GM04504 (cell line): ENCODE results near the gene POLL.
"Not testable (repeated sequence)": the region's sequence is repeated elsewhere in the genome, so short reads cannot be mapped to it uniquely, and the experiment has no call there.

Experiments
- DNase-seq: peaks from one replicate; pipeline ENCODE4 v3.0.0-alpha.2; 2012; ENCODE audit warnings: low read depth

POLL gene

DNA sequence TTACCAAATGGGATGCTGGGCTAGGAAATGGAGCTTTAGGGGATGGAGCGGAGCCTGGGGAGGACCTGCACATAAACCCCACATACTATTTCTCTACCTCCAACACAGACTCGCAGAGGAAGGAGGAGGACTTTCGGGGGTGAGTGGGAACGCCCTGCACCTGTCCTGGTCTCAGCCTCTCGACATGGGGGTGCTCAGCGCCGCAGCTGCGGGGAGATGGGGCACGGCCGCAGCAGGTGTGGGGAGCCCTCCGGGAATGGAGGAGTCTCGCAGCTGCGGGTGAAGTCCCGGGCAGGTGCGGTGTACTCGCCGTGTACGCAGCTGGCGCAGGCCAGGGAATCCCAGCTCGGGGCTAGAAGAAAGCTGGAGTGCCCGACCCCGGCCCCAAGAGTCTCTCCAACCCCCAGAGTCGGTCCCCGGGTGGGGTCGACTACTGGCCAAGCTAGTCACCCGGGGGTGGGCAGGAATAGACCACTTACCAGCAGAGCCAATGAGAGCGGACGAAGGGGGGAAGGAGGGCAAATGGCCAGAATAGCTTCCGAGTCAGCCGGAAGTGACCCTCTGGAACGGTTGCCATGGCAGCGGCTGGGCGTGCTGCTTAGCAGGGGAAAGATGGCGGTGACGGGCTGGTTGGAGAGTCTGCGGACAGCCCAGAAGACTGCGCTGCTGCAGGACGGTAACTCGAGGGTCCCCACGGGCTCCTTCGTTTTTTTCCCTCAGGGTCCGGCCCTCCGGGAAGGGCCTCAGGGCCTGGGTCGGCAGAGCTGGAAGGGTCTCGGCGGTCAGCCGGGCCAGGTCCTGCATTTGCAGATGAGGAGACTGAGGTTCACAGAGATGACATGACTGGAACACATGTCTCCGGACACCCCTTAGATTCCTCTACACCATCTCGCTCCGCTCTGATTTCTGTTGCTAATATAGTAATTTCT is at the start of gene POLL, which contains the start of gene DPCD:
Gene POLL, minus strand, starts transcription at position 533 of the 929 bp plus-strand sequence. CDS start 897 bp downstream, outside the sequence.
Gene DPCD, plus strand, starts transcription at position 597 of the 929 bp plus-strand sequence. Its CDS starts 16 bp downstream, at position 613.
- DNase-seq = peak; percentile 90

- DNase-seq = not testable (repeated sequence)
Observed at GRCh38 chr10:101633510-101633909, 45.5 kb upstream of the POLL start.

GRCh38 chr10:101631821-101632475 is 43.9 kb upstream of the POLL start:
- DNase-seq = no peak

GRCh38 chr10:101630633-101630920 is 42.5 kb upstream of the POLL start:
- no peak for DNase-seq

- no peak for DNase-seq
Observed at GRCh38 chr10:101629837-101630632, 42.0 kb upstream of the POLL start.

DNA sequence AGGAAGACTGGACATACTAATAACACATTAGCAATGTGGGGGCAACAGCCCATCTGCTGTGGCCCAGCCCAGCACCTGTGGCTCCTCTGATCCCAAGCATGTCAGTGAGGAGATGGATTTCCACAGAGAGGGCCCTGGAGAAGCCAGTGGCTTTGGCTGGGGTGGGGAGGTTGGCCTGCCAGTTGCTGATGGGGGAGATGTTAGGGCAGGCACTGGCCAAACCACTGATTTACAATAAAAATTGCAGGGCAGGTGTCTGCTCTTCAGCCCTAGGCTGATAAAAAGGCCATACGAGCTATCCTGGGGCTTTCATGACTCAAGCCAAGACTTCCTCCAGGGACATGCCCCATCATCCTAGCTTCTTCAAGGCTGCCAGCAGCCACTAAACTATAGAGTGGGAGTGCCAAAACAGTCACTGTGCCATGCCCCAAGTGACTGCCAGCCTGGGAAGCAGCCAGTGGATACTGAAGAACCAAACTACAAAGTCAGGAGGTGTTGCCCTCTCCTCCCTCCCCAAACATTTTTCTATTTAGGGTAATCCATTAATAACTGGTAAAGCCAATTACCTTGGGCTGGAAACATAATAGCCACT is 37.9 kb upstream of the POLL start:
- no peak for DNase-seq

DNA sequence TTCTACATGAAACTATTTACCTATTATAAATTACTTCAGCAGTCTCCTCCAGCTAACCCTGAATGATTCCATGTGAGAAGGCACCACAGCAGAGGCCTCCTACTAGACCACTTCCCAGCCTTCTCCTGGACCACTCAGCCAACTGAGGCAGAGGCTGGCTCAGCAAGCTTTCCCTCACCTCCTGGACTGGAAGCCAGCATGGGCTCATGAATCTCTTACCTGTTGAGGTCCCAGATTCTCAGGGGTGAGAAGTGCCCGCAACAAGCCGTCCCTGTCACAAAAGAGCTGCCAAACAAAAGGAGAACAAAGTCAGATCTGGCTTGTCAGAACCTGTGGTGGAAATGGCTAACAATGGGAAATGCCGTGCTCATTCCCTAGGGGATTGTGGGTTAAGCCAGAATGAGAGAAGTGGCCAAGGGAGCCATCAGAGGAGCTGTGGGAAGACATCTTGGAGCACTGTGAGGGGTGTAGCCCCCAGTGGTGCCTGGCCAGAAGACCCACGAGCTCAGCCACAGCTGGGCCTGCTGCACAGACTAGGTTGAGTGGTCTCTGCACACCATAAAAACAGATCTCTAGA is 36.6 kb upstream of the POLL start:
- no peak for DNase-seq

DNA sequence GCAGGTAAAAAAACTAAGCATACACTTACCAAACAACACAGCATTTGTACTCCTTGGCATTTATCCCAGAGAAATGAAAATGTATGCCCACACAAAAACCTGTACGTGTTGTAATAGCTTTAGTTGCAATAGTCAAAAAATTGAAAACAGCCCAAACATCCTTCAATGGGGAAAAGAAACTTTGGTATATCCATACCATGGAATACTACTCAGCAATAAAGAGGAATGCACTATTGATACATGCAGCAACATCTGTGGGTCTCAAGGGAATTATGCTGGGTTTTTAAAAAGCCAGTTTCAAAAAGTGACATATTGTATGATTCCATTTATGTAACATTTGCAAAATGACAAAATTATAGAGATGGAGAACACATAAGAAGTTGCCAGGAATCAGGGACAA is 35.5 kb upstream of the POLL start:
- no peak for DNase-seq

- no peak for DNase-seq
Observed at GRCh38 chr10:101619983-101620382, 31.9 kb upstream of the POLL start.

- no peak for DNase-seq
Observed at GRCh38 chr10:101618871-101619270, 30.8 kb upstream of the POLL start.

- no peak for DNase-seq
Observed at GRCh38 chr10:101617824-101618568, 29.9 kb upstream of the POLL start.

- no peak for DNase-seq
Observed at GRCh38 chr10:101617102-101617823, 29.2 kb upstream of the POLL start.

DNA sequence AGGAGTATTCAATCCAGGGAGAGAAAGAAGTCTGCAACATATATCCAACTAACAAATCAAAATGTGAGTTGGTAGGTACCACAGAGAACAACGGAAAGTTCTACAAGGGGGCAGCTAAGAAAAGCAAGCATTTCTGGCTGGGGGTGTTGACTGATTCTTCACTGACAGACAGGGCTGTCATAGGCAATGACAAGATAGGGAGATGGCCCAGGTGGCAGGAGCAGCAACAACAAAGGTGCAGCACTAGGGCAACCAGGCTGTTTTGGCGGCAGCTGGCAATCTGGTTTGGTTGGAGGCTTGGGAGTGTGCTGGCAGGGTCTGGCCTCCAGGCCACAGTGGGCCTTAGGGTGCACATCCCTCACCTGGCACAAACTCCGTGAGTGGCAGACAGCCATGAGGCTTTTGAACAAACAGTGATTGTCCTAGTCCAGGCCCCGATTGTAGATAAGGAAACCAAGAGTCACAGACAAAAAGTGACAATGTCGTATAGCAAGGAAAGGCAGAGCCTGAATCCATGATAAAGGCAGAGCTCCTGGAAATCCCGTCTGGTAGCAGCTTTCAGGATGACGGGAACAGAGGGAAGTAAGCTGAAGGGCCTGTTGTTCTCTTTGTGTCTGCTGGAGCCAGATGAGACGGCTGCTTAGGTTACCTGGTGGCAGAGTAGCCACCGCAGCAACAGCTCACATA is 28.5 kb upstream of the POLL start:
- no peak for DNase-seq

- DNase-seq = no peak
Observed at GRCh38 chr10:101615525-101616116, 27.6 kb upstream of the POLL start.

GRCh38 chr10:101614663-101615524 is 26.8 kb upstream of the POLL start:
- no peak for DNase-seq

DNA sequence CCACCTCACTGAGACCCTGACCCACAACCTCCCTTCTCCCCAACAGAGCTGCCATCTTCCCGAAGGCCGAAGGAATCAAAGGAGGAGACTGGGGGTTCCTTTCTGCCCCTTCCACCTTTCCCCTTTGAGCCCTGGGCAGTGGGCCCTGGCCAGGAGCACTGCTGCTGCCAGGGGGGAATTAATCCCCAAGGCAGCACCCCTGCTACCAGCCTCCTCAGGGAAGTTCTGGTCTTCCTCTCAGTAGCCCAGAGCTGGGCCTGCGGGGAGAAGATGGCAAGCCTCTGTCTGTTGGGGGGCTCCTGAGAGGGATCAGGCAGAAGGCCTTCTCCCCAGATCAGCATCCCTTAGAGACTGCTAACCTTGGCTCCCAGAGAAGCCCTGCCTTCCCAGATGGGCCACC is 25.6 kb upstream of the POLL start:
- no peak for DNase-seq

- DNase-seq = no peak
Observed at GRCh38 chr10:101612872-101613271, 24.8 kb upstream of the POLL start.

DNA sequence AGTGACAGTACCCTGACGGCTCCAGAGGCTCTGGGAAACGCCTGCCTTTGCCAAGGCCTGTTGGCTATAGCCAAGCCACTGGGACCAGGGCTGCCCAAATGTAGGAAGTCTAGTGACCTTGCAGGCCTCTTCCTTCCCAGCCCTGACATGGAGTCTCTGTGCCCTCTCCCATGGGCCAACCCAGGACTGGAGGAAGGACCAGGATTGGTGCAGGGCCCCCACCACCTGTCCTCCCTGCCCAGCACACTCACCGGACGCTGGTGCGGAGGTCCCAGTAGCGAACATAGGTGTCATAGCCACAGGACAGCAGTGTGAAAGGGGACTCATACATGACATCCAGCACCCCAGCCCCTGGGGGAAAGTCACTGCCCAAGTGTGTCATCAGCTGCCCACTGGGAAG is 24.0 kb upstream of the POLL start:
- DNase-seq = no peak
